ENCODE data around the gene PSEN1. TPM values are rescaled to one million over a fixed set of nuclear protein-coding genes. Genes with fewer than 3 reads are reported as not detected.

PSEN1 gene
- total RNA-seq, 1 experiment from 2014 or later = 41.4 TPM

- no peak overlapping the region for H3K4me3 ChIP-seq (ENCODE audit: low read length)
- H3K9ac ChIP-seq (ENCODE audit: low read length) = no peak overlapping the region
- POLR2A ChIA-PET (ENCODE audit: unreplicated experiment) = interaction anchor here (0.7 kb wide), 1 partner anchor 82 kb away, joined by 3 read pairs; no protein-coding TSS in a partner anchor
- intact Hi-C loops (cut with micrococcal nuclease) = loop anchor here (10.0 kb wide), 1 partner anchor 345 kb away; the partner anchor contains the start of gene ACOT2
- BruUV-seq (replicated peaks) = no TSS peak
- no peaks in the 10 kb centered on the region for H3F3A ChIP-seq (ENCODE audit: low read length, unreplicated experiment)
- no peaks in the 10 kb centered on the region for H3K79me2 ChIP-seq (ENCODE audit: low read length)
- H3K36me3 ChIP-seq (ENCODE audit: low read depth, low read length) = peaks cover 26% of the 10 kb centered on the region
- H2AFZ ChIP-seq (ENCODE audit: low read length) = no peak overlapping the region
- DNase-seq (no peak), ATAC-seq (no peak)
- peaks cover 9% of the 10 kb centered on the region for H3K4me1 ChIP-seq (ENCODE audit: insufficient read depth, low read length)
- no peak overlapping the region for H3K4me2 ChIP-seq (ENCODE audit: low read length)
- 0 out of 2 replicates have a peak, but pooled peaks cover 3% of the 10 kb centered on the region for H4K20me1 ChIP-seq (ENCODE audit: low read length)
- TF ChIP-seq EZH2phosphoT487 (IDR thresholded peaks at IDR 0.05; ENCODE audit: borderline replicate concordance, low read length) (no peak), EZH2 (IDR thresholded peaks at IDR 0.05; ENCODE audit: low read length, unreplicated experiment) (no peak)
- TF ChIP-seq, protein P1, sequence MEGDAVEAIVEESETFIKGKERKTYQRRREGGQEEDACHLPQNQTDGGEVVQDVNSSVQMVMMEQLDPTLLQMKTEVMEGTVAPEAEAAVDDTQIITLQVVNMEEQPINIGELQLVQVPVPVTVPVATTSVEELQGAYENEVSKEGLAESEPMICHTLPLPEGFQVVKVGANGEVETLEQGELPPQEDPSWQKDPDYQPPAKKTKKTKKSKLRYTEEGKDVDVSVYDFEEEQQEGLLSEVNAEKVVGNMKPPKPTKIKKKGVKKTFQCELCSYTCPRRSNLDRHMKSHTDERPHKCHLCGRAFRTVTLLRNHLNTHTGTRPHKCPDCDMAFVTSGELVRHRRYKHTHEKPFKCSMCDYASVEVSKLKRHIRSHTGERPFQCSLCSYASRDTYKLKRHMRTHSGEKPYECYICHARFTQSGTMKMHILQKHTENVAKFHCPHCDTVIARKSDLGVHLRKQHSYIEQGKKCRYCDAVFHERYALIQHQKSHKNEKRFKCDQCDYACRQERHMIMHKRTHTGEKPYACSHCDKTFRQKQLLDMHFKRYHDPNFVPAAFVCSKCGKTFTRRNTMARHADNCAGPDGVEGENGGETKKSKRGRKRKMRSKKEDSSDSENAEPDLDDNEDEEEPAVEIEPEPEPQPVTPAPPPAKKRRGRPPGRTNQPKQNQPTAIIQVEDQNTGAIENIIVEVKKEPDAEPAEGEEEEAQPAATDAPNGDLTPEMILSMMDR (conservative IDR thresholded peaks at IDR 0.05; ENCODE audit: low read depth, low read length) = no peak
- H3K9me2 ChIP-seq (replicated peaks; ENCODE audit: low read length) = no peaks in the 10 kb centered on the region
- CTCF ChIA-PET = interaction anchor here (0.8 kb wide), 1 partner anchor 47 kb away, joined by 5 read pairs; no protein-coding TSS in a partner anchor
- no peak overlapping the region for H3K27ac ChIP-seq (ENCODE audit: low read length)
- no peaks in the 10 kb centered on the region for H3K27me3 ChIP-seq (ENCODE audit: low read length)
- H3K9me3 ChIP-seq (ENCODE audit: low read length) = no peaks in the 10 kb centered on the region
These were observed 83.8 kb downstream of the PSEN1 start for GRCh38 chr14:73220061-73220460.

DNA sequence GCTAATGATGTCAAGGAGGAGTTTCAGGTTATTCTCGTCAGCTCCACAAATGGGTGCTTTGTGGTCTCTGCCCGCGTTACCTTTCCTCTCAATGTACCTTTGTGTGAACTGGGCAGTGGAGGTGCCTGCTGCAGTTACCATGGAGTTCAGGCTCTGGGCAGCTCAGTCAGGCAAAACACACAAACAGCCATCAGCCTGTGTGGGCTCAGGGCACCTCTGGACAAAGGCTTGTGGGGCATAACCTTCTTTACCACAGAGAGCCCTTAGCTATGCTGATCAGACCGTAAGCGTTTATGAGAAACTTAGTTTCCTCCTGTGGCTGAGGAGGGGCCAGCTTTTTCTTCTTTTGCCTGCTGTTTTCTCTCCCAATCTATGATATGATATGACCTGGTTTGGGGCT is 84.3 kb downstream of the PSEN1 start:
- no peaks in the 10 kb centered on the region for H3K9me2 ChIP-seq (replicated peaks; ENCODE audit: low read length)
- H2AFZ ChIP-seq (ENCODE audit: low read length) = no peak overlapping the region
- peaks cover 5% of the 10 kb centered on the region for H3K4me1 ChIP-seq (ENCODE audit: insufficient read depth, low read length)
- H3K9ac ChIP-seq (ENCODE audit: low read length) = no peak overlapping the region
- ChIA-PET POLR2A (ENCODE audit: unreplicated experiment) (interaction anchor here (0.7 kb wide), 1 partner anchor 83 kb away, joined by 3 read pairs; no protein-coding TSS in a partner anchor), CTCF (interaction anchor here (0.8 kb wide), 1 partner anchor 47 kb away, joined by 5 read pairs; no protein-coding TSS in a partner anchor)
- H3K9me3 ChIP-seq (ENCODE audit: low read length) = no peaks in the 10 kb centered on the region
- no peaks in the 10 kb centered on the region for H3K79me2 ChIP-seq (ENCODE audit: low read length)
- peaks cover 26% of the 10 kb centered on the region for H3K36me3 ChIP-seq (ENCODE audit: low read depth, low read length)
- 0 out of 2 replicates have a peak, but pooled peaks cover 3% of the 10 kb centered on the region for H4K20me1 ChIP-seq (ENCODE audit: low read length)
- ATAC-seq (no peak), DNase-seq (no peak)
- intact Hi-C loops (cut with micrococcal nuclease) = loop anchor here (10.0 kb wide), 1 partner anchor 344 kb away; the partner anchor contains the start of gene ACOT2
- H3K27ac ChIP-seq (ENCODE audit: low read length) = no peak overlapping the region
- H3K27me3 ChIP-seq (ENCODE audit: low read length) = no peaks in the 10 kb centered on the region
- H3K4me3 ChIP-seq (ENCODE audit: low read length) = no peak overlapping the region
- no peaks in the 10 kb centered on the region for H3F3A ChIP-seq (ENCODE audit: low read length, unreplicated experiment)
- no TSS peak for BruUV-seq (replicated peaks)
- no peak overlapping the region for H3K4me2 ChIP-seq (ENCODE audit: low read length)
- no peak for TF ChIP-seq EZH2 (IDR thresholded peaks at IDR 0.05; ENCODE audit: low read length, unreplicated experiment)
- TF ChIP-seq, protein P1 (conservative IDR thresholded peaks at IDR 0.05; ENCODE audit: low read depth, low read length) = no peak
- TF ChIP-seq EZH2phosphoT487 (IDR thresholded peaks at IDR 0.05; ENCODE audit: borderline replicate concordance, low read length) = no peak

- Histone ChIP-seq H3K36me3 (ENCODE audit: low read depth, low read length) (peaks cover 26% of the 10 kb centered on the region), H3K9me2 (replicated peaks; ENCODE audit: low read length) (no peaks in the 10 kb centered on the region), H3K4me3 (ENCODE audit: low read length) (no peak overlapping the region), H3F3A (ENCODE audit: low read length, unreplicated experiment) (no peaks in the 10 kb centered on the region), H2AFZ (ENCODE audit: low read length) (no peak overlapping the region), H3K27ac (ENCODE audit: low read length) (no peak overlapping the region), H3K4me1 (ENCODE audit: insufficient read depth, low read length) (no peaks in the 10 kb centered on the region), H3K9ac (ENCODE audit: low read length) (no peak overlapping the region), H3K4me2 (ENCODE audit: low read length) (no peak overlapping the region), H3K9me3 (ENCODE audit: low read length) (no peaks in the 10 kb centered on the region), H3K79me2 (ENCODE audit: low read length) (no peaks in the 10 kb centered on the region), H4K20me1 (ENCODE audit: low read length) (0 out of 2 replicates have a peak, but pooled peaks cover 3% of the 10 kb centered on the region), H3K27me3 (ENCODE audit: low read length) (no peaks in the 10 kb centered on the region)
- ChIA-PET POLR2A (ENCODE audit: unreplicated experiment) (interaction anchor here (0.6 kb wide), 1 partner anchor 33 kb away, joined by 4 read pairs; no protein-coding TSS in a partner anchor), CTCF (interaction anchor here (1.0 kb wide), 1 partner anchor 12 kb away, joined by 3 read pairs; no protein-coding TSS in a partner anchor)
- no TSS peak for BruUV-seq (replicated peaks)
- intact Hi-C loops (cut with micrococcal nuclease) = loop anchor here (10.0 kb wide), 1 partner anchor 343 kb away; the partner anchor contains the start of gene ACOT2
- no peak for ATAC-seq
- no peak for DNase-seq
- TF ChIP-seq EZH2 (IDR thresholded peaks at IDR 0.05; ENCODE audit: low read length, unreplicated experiment) (no peak), EZH2phosphoT487 (IDR thresholded peaks at IDR 0.05; ENCODE audit: borderline replicate concordance, low read length) (no peak)
- TF ChIP-seq, protein P1 (conservative IDR thresholded peaks at IDR 0.05; ENCODE audit: low read depth, low read length) = no peak
These were observed 85.6 kb downstream of the PSEN1 start for GRCh38 chr14:73221945-73222344.

Measured in PC-3 (cell line).